Lower lobe of right lung (tissue), 2 donors: ENCODE data around the gene BDKRB1. TPM values are rescaled to one million over a fixed set of nuclear protein-coding genes. Genes with fewer than 3 reads are reported as not detected.

Experiments used
- ATAC-seq, 2 donors: fragments of 200-7000 bp; cut with Tn5 transposase; one replicate each; pipeline ENCODE4 v1.9.1; 2020 to 2022; ENCODE audit warnings: mild to moderate bottlenecking in 2 of 2, moderate library complexity in 2 of 2
- DNase-seq: peaks from one replicate; pipeline ENCODE4 v3.0.0-alpha.2; 2020
- H3K27ac ChIP-seq: fragments of 200-600 bp; one replicate; pipeline ENCODE4 v1.8.0; 2022
- H3K27me3 ChIP-seq: fragments of 200-600 bp; one replicate; pipeline ENCODE4 v1.8.0; 2022; ENCODE audit warnings: low read depth
- H3K36me3 ChIP-seq: fragments of 200-600 bp; one replicate; pipeline ENCODE4 v1.8.0; 2022; ENCODE audit warnings: mild to moderate bottlenecking
- H3K4me1 ChIP-seq: fragments of 200-600 bp; one replicate; pipeline ENCODE4 v1.8.0; 2022
- H3K4me3 ChIP-seq: fragments of 200-600 bp; one replicate; pipeline ENCODE4 v1.8.0; 2022; ENCODE audit warnings: mild to moderate bottlenecking
- H3K9me3 ChIP-seq: fragments of 200-600 bp; one replicate; pipeline ENCODE4 v1.8.0; 2022
- intact Hi-C: fragments of 100-400 bp; cut with DNase I; formaldehyde crosslinking; loops from one replicate; pipeline ENCODE4 v1.11.0; 2022
- total RNA-seq: library from RNA; stranded (reverse); fragmentation: NEBNext Ultra II Directional; extraction: Animal tissue kit (Norgen Biotek cat#: 25700); gene quantifications from one replicate; pipeline ENCODE4 v1.2.1, GENCODE V29; 2021
- TF ChIP-seq, protein P1 (sequence below): fragments of 200-600 bp; IDR thresholded peaks from one replicate; pipeline ENCODE4 v1.8.0; 2022; ENCODE audit warnings: antibody characterized with exemption, mild to moderate bottlenecking
- donor health status: DM: no; HTN: yes; CAD: no; lungs with severe emphysema.

The BDKRB1 gene
- total RNA-seq, 1 donor from 2014 or later, result not detected

- Histone ChIP-seq H3K4me1 (no peaks in the 10 kb centered on the region), H3K27me3 (no peaks in the 10 kb centered on the region), H3K4me3 (no peak overlapping the region), H3K36me3 (peaks cover 97% of the 10 kb centered on the region), H3K27ac (no peak overlapping the region), H3K9me3 (no peaks in the 10 kb centered on the region)
- TF ChIP-seq, protein P1, sequence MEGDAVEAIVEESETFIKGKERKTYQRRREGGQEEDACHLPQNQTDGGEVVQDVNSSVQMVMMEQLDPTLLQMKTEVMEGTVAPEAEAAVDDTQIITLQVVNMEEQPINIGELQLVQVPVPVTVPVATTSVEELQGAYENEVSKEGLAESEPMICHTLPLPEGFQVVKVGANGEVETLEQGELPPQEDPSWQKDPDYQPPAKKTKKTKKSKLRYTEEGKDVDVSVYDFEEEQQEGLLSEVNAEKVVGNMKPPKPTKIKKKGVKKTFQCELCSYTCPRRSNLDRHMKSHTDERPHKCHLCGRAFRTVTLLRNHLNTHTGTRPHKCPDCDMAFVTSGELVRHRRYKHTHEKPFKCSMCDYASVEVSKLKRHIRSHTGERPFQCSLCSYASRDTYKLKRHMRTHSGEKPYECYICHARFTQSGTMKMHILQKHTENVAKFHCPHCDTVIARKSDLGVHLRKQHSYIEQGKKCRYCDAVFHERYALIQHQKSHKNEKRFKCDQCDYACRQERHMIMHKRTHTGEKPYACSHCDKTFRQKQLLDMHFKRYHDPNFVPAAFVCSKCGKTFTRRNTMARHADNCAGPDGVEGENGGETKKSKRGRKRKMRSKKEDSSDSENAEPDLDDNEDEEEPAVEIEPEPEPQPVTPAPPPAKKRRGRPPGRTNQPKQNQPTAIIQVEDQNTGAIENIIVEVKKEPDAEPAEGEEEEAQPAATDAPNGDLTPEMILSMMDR, result no peak
- no peak for ATAC-seq
- DNase-seq, result no peak
- intact Hi-C loops, result no loop called here
Measured at GRCh38 chr14:96309896-96310330, 53.9 kb downstream of the BDKRB1 start.

GRCh38 chr14:96310906-96311305, 54.9 kb downstream of the BDKRB1 start:
- H3K4me3 ChIP-seq, result no peak overlapping the region
- intact Hi-C loops, result no loop called here
- TF ChIP-seq, protein P1, result no peak
- no peak overlapping the region for H3K27ac ChIP-seq
- no peaks in the 10 kb centered on the region for H3K27me3 ChIP-seq
- DNase-seq (no peak), ATAC-seq (no peak)
- H3K9me3 ChIP-seq, result no peaks in the 10 kb centered on the region
- H3K4me1 ChIP-seq, result no peaks in the 10 kb centered on the region
- peaks cover 97% of the 10 kb centered on the region for H3K36me3 ChIP-seq

Other genes with a start within 250 kb of the BDKRB1 start
- gene C14orf132, start 216.8 kb upstream of the BDKRB1 start, total RNA-seq, result 44.8 TPM
- gene BDKRB2, start 51.4 kb upstream of the BDKRB1 start, total RNA-seq, result 1.3 TPM
- 22.4 TPM for gene ATG2B, start 107.1 kb downstream of the BDKRB1 start, total RNA-seq
- gene GSKIP, start 107.3 kb downstream of the BDKRB1 start, total RNA-seq, result 12.6 TPM
- gene AK7, start 135.9 kb downstream of the BDKRB1 start, total RNA-seq, result 9.7 TPM
- gene PAPOLA, start 246.2 kb downstream of the BDKRB1 start, total RNA-seq, result 190 TPM